ENCODE data around the gene ADO. TPM values are rescaled to one million over a fixed set of nuclear protein-coding genes. Genes with fewer than 3 reads are reported as not detected.

ADO gene
- total and polyA plus RNA-seq, 8 donors: 1.8 to 25.4 (median 12.7) TPM

DNA sequence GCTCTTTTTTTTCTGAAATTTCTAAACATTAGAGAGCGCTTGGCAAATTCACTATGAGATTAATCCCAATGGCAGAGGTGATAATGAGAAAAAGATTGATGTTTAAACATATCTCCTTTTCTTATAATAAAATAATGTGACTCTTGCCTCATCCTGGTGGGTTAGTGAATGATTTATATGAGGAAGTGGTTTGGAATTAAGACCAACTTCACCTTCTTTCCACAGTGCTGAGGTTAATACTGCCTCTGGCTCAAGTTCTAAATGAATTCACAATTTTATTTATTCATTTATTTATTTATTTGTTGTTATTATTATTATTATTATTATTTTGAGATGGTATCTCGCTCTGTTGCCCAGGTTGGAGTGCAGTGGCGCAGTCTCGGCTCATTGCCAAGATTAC lies 40.5 kb upstream of the ADO start:
- no peak overlapping the region for H3K4me3 ChIP-seq
- H3K36me3 ChIP-seq: no peaks in the 10 kb centered on the region
- H3K4me1 ChIP-seq: no peaks in the 10 kb centered on the region
- 96 to 99% (median 97%) methylated on average over 4 of the region's 4 CpGs for WGBS, 5 donors
- intact Hi-C loops (cut with DNase I; ENCODE audit: low total_unique reads): no loop called here
- no peaks in the 10 kb centered on the region for H3K27me3 ChIP-seq
- H3K27ac ChIP-seq: no peak overlapping the region
- H3K9me3 ChIP-seq: no peaks in the 10 kb centered on the region
- DNase-seq: no peak
- TF ChIP-seq POLR2AphosphoS5 (IDR thresholded peaks at IDR 0.05) (no peak), POLR2A (IDR thresholded peaks at IDR 0.05) (no peak)
- TF ChIP-seq, protein P1, sequence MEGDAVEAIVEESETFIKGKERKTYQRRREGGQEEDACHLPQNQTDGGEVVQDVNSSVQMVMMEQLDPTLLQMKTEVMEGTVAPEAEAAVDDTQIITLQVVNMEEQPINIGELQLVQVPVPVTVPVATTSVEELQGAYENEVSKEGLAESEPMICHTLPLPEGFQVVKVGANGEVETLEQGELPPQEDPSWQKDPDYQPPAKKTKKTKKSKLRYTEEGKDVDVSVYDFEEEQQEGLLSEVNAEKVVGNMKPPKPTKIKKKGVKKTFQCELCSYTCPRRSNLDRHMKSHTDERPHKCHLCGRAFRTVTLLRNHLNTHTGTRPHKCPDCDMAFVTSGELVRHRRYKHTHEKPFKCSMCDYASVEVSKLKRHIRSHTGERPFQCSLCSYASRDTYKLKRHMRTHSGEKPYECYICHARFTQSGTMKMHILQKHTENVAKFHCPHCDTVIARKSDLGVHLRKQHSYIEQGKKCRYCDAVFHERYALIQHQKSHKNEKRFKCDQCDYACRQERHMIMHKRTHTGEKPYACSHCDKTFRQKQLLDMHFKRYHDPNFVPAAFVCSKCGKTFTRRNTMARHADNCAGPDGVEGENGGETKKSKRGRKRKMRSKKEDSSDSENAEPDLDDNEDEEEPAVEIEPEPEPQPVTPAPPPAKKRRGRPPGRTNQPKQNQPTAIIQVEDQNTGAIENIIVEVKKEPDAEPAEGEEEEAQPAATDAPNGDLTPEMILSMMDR (IDR thresholded peaks at IDR 0.05): no peak

DNA sequence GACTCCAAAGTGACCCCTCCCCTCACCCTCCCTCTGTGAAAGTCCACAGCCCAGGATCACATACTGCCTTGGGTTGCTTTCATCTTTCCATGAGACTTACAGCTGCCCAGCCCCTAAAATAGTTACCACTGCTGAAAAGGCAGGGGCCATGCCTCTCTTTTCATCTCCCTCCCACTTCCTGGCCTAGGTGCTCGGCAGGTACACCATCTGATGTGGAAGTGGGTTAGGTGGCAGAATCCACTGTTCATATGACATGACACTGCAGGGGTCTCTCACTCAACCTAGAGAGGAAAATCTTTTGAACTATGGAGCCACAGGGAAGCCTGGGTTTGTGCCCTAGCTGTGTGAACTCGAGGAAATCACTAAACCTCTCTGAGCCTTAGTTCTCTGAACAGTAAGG lies 38.8 kb upstream of the ADO start:
- intact Hi-C loops (cut with DNase I; ENCODE audit: low total_unique reads): no loop called here
- DNase-seq: no peak
- no peaks in the 10 kb centered on the region for H3K4me1 ChIP-seq
- H3K9me3 ChIP-seq: no peaks in the 10 kb centered on the region
- H3K36me3 ChIP-seq: no peaks in the 10 kb centered on the region
- H3K4me3 ChIP-seq: no peak overlapping the region
- no peak overlapping the region for H3K27ac ChIP-seq
- TF ChIP-seq EP300 (IDR thresholded peaks at IDR 0.05) (no peak), POLR2AphosphoS5 (IDR thresholded peaks at IDR 0.05) (no peak), POLR2A (IDR thresholded peaks at IDR 0.05) (no peak)
- TF ChIP-seq, protein P1 (IDR thresholded peaks at IDR 0.05): no peak
- WGBS, 5 donors: 54 to 75% (median 67%) methylated on average over 2 of the region's 2 CpGs
- H3K27me3 ChIP-seq: no peaks in the 10 kb centered on the region

DNA sequence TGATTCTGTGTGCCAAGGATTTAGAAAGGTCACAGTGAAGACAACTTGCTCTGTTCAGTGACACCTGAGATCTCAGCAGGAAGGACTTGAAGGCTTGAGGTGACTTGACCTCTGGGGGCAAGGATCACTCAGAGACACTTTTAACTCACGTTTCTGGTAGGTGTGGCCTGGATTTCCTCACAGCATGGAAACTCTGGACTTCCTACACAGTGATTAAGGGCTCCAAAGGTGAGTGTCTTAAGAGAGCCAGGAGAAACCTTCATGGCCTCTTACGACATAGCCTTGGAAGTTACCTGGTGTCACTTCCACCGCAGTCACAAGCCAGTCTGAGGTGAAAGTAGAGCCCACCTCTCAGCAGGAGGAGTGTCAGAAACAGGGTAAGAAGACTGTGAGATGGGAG lies 38.1 kb upstream of the ADO start:
- peak in 1 of 2 donors; percentile 18 for DNase-seq
- no peak overlapping the region for H3K4me3 ChIP-seq
- WGBS, 5 donors: 53 to 68% (median 57%) methylated on average over 3 of the region's 3 CpGs
- no peaks in the 10 kb centered on the region for H3K9me3 ChIP-seq
- no peaks in the 10 kb centered on the region for H3K36me3 ChIP-seq
- intact Hi-C loops (cut with DNase I; ENCODE audit: low total_unique reads): no loop called here
- no peaks in the 10 kb centered on the region for H3K4me1 ChIP-seq
- TF ChIP-seq POLR2A (IDR thresholded peaks at IDR 0.05) (no peak), EP300 (IDR thresholded peaks at IDR 0.05) (no peak), POLR2AphosphoS5 (IDR thresholded peaks at IDR 0.05) (no peak)
- TF ChIP-seq, protein P1 (IDR thresholded peaks at IDR 0.05): no peak
- no peak overlapping the region for H3K27ac ChIP-seq
- H3K27me3 ChIP-seq: no peaks in the 10 kb centered on the region

DNA sequence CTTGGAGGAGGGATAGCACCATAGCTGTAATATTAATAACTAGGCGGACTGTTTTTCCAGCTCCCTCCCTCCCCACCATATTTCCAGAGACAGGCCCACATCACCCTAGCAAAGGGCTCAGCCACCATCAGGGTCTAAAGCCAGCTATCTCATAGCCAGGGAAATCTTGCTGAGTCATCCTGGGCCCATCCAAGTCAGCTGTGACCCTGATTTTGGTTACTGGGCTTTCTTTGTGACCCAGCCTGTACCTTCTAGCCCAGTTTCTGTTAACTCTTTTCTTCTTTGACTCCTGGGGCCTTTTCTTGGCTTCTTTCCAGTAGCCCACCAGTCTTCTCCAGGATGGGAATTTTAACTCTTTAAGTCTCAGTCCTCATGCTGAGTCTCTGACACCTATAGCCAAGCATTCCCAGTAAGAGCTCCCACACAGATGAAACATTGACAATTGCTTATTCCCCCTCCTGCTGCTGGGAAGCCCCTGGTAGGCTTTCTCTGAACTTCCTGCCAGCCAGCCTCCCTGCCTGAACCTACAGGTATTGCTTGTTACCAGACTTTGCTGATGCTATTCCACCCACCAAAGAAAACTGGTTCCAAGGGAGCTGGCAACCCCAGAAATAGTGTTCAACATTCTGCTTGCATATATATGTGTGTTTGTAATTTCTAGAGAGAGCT lies 34.8 kb upstream of the ADO start:
- intact Hi-C loops (cut with DNase I; ENCODE audit: low total_unique reads): no loop called here
- no peaks in the 10 kb centered on the region for H3K9me3 ChIP-seq
- 82 to 100% (median 96%) methylated on average over 1 of the region's 1 CpG for WGBS, 5 donors
- no peak for TF ChIP-seq POLR2A (IDR thresholded peaks at IDR 0.05)
- TF ChIP-seq, protein P1 (IDR thresholded peaks at IDR 0.05): no peak
- TF ChIP-seq EP300 (IDR thresholded peaks at IDR 0.05): no peak
- TF ChIP-seq POLR2AphosphoS5 (IDR thresholded peaks at IDR 0.05): no peak
- no peaks in the 10 kb centered on the region for H3K4me1 ChIP-seq
- no peaks in the 10 kb centered on the region for H3K36me3 ChIP-seq
- H3K27me3 ChIP-seq: no peaks in the 10 kb centered on the region
- H3K4me3 ChIP-seq: no peak overlapping the region
- H3K27ac ChIP-seq: no peak overlapping the region
- DNase-seq: no peak

Data from stomach (tissue), 9 donors.